Fibroblast of lung (primary cell): ENCODE data around the gene MEIS2.

ENCODE experiments used
- CTCF ChIP-seq, 2 donors: IDR thresholded peaks in 1 of 2; conservative IDR thresholded peaks in 1 of 2; 1 replicate in 1 of 2; 2 replicates in 1 of 2; pipeline ENCODE4 v1.5.1; 2011 to 2012; ENCODE audit warnings: low read length in 2 of 2, control low read depth in 1 of 2, inconsistent platforms in 1 of 2, low read depth in 1 of 2, mild to moderate bottlenecking in 1 of 2
- EZH2 ChIP-seq: IDR thresholded peaks from 2 replicates; pipeline ENCODE4 v1.5.1; 2012; ENCODE audit warnings: low read length, control low read depth, mild to moderate bottlenecking; ENCODE audit errors: missing control alignments

- TF ChIP-seq CTCF (conservative IDR thresholded peaks at IDR 0.05 in 1 of 2, IDR thresholded peaks at IDR 0.05 in 1 of 2; ENCODE audit: low read depth in 1 of 2, low read length in 2 of 2) (no peak), EZH2 (no peak)
These were observed 174.5 kb downstream of the MEIS2 start for GRCh38 chr15:36925653-36926426.
